Panc1 (cell line): Measurements from ENCODE around the gene TSHZ1. TPM values are rescaled to one million over a fixed set of nuclear protein-coding genes. Genes with fewer than 3 reads are reported as not detected.

Experiments used
- ATAC-seq: fragments of 200-7000 bp; cut with Tn5 transposase; 2 replicates; pipeline ENCODE4 v1.9.1; 2020; ENCODE audit warnings: mild to moderate bottlenecking, moderate library complexity
- BruUV-seq: library from RNA; stranded (reverse); fragments of 400-500 nt; replicated peaks from 2 replicates; lab custom pipeline; 2021; lab: Mats Ljungman, UMichigan
- CTCF ChIA-PET: fragments of 300-600 bp; sonication (Branson Sonifier 250); formaldehyde crosslinking; loops from one replicate; lab custom pipeline; 2022; ENCODE audit warnings: antibody characterized with exemption; lab: Charles Lee
- POLR2A ChIA-PET: fragments of 300-600 bp; sonication (Branson Sonifier 250); formaldehyde crosslinking; loops from one replicate; lab custom pipeline; 2022; ENCODE audit warnings: antibody characterized with exemption; lab: Charles Lee
- DNase-seq: peaks from one replicate; pipeline ENCODE4 v3.0.0-alpha.2; 2010; ENCODE audit warnings: low read depth, low spot score
- H3K27ac ChIP-seq: 2 replicates; pipeline ENCODE4 v1.5.1; 2011; ENCODE audit warnings: mild to moderate bottlenecking, low read length, inconsistent platforms
- H3K27me3 ChIP-seq: fragments of 200-500 bp; sonication (Bioruptor generic); 2 replicates; pipeline ENCODE4 v1.6.0; 2014; ENCODE audit warnings: low read length, inconsistent platforms; ENCODE audit not compliant: control insufficient read depth, insufficient read depth
- H3K36me3 ChIP-seq: fragments of 200-500 bp; sonication (Bioruptor generic); 2 replicates; pipeline ENCODE4 v1.5.1; 2014; ENCODE audit warnings: inconsistent platforms, mild to moderate bottlenecking, low read length, moderate library complexity; ENCODE audit not compliant: control insufficient read depth, insufficient read depth
- H3K4me1 ChIP-seq: 2 replicates; pipeline ENCODE4 v1.5.1; 2011; ENCODE audit warnings: inconsistent platforms, mild to moderate bottlenecking, low read length, moderate library complexity; ENCODE audit not compliant: control insufficient read depth, insufficient read depth
- H3K4me3 ChIP-seq, 2 experiments: 2 replicates each; pipeline ENCODE4 v1.5.1; 2011 to 2012; ENCODE audit warnings: low read depth in 2 of 2, low read length in 2 of 2, mild to moderate bottlenecking in 2 of 2, inconsistent platforms in 1 of 2, moderate library complexity in 1 of 2
- H3K9me3 ChIP-seq: fragments of 200-500 bp; sonication (Bioruptor generic); 2 replicates; pipeline ENCODE4 v1.5.1; 2014; ENCODE audit warnings: low read depth, mild to moderate bottlenecking, inconsistent platforms, low read length, moderate library complexity; ENCODE audit not compliant: control insufficient read depth, insufficient read depth
- POLR2AphosphoS5 ChIP-seq: IDR thresholded peaks from 2 replicates; pipeline ENCODE4 v1.6.1; 2012; ENCODE audit warnings: mild to moderate bottlenecking, low read depth, low read length, moderate library complexity
- SIN3A ChIP-seq: IDR thresholded peaks from 2 replicates; pipeline ENCODE4 v1.6.1; 2012; ENCODE audit warnings: low read depth, mild to moderate bottlenecking, low read length, moderate library complexity, borderline replicate concordance; ENCODE audit not compliant: insufficient read depth
- TCF7L2 ChIP-seq: IDR thresholded peaks from 2 replicates; pipeline ENCODE4 v1.6.1; 2011; ENCODE audit warnings: mild to moderate bottlenecking, low read depth, low read length, inconsistent platforms
- in situ Hi-C: cut with HindIII; loops from 2 replicates; pipeline ENCODE4 v1.10.0; 2016; ENCODE audit warnings: low sequenced_read_pairs, low pct_unique_long_range_greater_than_20kb
- intact Hi-C: fragments of 100-400 bp; cut with micrococcal nuclease; formaldehyde crosslinking; loops from one replicate; pipeline ENCODE4 v1.10.0; 2022; ENCODE audit not compliant: unreplicated experiment
- total RNA-seq: library from RNA; stranded (reverse); gene quantifications from one replicate; pipeline ENCODE4 v1.2.1, GENCODE V29; 2021; ENCODE audit not compliant: unreplicated experiment
- TF ChIP-seq, protein P1 (sequence below), 2 experiments: IDR thresholded peaks; 2 replicates each; pipeline ENCODE4 v1.6.1; 2011 to 2012; ENCODE audit warnings: low read depth in 2 of 2, control low read depth in 1 of 2, low read length in 1 of 2, mild to moderate bottlenecking in 1 of 2, moderate library complexity in 1 of 2; ENCODE audit not compliant: insufficient read depth in 1 of 2
- TF ChIP-seq, protein P2 (sequence below): fragments of 450-650 bp; IDR thresholded peaks from 2 replicates; pipeline ENCODE4 v1.5.1; 2017; ENCODE audit warnings: mild to moderate bottlenecking

Gene TSHZ1
- total RNA-seq, 1 experiment from 2014 or later = 10.0 TPM

- peak overlapping the region; percentile 84 to 89 for H3K4me3 ChIP-seq
- no TSS peak for BruUV-seq
- H3K9me3 ChIP-seq = no peaks in the 10 kb centered on the region
- ATAC-seq = peak; percentile 39
- peaks cover 53% of the 10 kb centered on the region for H3K4me1 ChIP-seq
- TF ChIP-seq SIN3A = peak; percentile 93
- TF ChIP-seq, protein P1, sequence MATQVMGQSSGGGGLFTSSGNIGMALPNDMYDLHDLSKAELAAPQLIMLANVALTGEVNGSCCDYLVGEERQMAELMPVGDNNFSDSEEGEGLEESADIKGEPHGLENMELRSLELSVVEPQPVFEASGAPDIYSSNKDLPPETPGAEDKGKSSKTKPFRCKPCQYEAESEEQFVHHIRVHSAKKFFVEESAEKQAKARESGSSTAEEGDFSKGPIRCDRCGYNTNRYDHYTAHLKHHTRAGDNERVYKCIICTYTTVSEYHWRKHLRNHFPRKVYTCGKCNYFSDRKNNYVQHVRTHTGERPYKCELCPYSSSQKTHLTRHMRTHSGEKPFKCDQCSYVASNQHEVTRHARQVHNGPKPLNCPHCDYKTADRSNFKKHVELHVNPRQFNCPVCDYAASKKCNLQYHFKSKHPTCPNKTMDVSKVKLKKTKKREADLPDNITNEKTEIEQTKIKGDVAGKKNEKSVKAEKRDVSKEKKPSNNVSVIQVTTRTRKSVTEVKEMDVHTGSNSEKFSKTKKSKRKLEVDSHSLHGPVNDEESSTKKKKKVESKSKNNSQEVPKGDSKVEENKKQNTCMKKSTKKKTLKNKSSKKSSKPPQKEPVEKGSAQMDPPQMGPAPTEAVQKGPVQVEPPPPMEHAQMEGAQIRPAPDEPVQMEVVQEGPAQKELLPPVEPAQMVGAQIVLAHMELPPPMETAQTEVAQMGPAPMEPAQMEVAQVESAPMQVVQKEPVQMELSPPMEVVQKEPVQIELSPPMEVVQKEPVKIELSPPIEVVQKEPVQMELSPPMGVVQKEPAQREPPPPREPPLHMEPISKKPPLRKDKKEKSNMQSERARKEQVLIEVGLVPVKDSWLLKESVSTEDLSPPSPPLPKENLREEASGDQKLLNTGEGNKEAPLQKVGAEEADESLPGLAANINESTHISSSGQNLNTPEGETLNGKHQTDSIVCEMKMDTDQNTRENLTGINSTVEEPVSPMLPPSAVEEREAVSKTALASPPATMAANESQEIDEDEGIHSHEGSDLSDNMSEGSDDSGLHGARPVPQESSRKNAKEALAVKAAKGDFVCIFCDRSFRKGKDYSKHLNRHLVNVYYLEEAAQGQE (IDR thresholded peaks at IDR 0.05; ENCODE audit: insufficient read depth in 1 of 2, low read depth in 2 of 2, low read length in 1 of 2) = 0 out of 4 replicates have a peak, but pooled peaks of 1 of the 2 experiments have one; percentile 21
- TF ChIP-seq, protein P2, sequence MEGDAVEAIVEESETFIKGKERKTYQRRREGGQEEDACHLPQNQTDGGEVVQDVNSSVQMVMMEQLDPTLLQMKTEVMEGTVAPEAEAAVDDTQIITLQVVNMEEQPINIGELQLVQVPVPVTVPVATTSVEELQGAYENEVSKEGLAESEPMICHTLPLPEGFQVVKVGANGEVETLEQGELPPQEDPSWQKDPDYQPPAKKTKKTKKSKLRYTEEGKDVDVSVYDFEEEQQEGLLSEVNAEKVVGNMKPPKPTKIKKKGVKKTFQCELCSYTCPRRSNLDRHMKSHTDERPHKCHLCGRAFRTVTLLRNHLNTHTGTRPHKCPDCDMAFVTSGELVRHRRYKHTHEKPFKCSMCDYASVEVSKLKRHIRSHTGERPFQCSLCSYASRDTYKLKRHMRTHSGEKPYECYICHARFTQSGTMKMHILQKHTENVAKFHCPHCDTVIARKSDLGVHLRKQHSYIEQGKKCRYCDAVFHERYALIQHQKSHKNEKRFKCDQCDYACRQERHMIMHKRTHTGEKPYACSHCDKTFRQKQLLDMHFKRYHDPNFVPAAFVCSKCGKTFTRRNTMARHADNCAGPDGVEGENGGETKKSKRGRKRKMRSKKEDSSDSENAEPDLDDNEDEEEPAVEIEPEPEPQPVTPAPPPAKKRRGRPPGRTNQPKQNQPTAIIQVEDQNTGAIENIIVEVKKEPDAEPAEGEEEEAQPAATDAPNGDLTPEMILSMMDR = no peak; the same call in 1 of the 2 replicates
- TF ChIP-seq POLR2AphosphoS5 = 0 out of 2 replicates have a peak, but pooled peaks have one; percentile 7
- CTCF ChIA-PET = interaction anchor here (0.5 kb wide), 1 partner anchor 246 kb away, joined by 3 read pairs; no protein-coding TSS in a partner anchor
- peak overlapping the region; percentile 81 for H3K27ac ChIP-seq
- intact Hi-C loops = loop anchor here (2.0 to 5.0 kb wide), 2 partner anchors 311 to 1141 kb away; no protein-coding TSS in a partner anchor
- POLR2A ChIA-PET = no interaction called here
- H3K27me3 ChIP-seq = no peaks in the 10 kb centered on the region
- in situ Hi-C loops = no loop called here
- H3K36me3 ChIP-seq = no peaks in the 10 kb centered on the region
- DNase-seq = no peak
Observed at GRCh38 chr18:75208155-75208835, 2.3 kb upstream of the TSHZ1 start.

DNA sequence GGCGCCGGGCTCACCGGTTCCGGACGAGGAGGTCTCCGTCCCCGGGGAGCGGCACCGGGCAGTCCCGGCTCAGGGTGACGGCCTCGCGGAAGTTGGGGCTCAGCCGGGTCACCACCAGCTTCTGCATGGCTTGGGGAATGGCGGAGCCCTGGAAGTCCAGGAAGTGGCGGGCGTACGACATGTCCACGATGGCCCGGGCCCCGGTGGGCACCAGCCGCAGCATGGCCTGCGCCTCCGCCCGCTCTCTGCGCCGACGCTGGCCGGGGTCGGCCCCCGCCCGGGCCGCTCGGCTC is 1.8 kb upstream of the TSHZ1 start:
- Histone ChIP-seq H3K36me3 (no peaks in the 10 kb centered on the region), H3K4me3 (peak overlapping the region; percentile 84 to 89), H3K9me3 (no peaks in the 10 kb centered on the region), H3K27me3 (no peaks in the 10 kb centered on the region), H3K27ac (no peak overlapping the region; the same call in 1 of the 2 replicates), H3K4me1 (peaks cover 53% of the 10 kb centered on the region)
- DNase-seq = no peak
- no TSS peak for BruUV-seq
- ChIA-PET POLR2A (no interaction called here), CTCF (interaction anchor here (0.5 kb wide), 1 partner anchor 246 kb away, joined by 3 read pairs; no protein-coding TSS in a partner anchor)
- in situ Hi-C loops (no loop called here), intact Hi-C loops (loop anchor here (2.0 to 5.0 kb wide), 2 partner anchors 311 to 1140 kb away; no protein-coding TSS in a partner anchor)
- TF ChIP-seq TCF7L2 (no peak), SIN3A (peak; percentile 71; the same call in 1 of the 2 replicates), POLR2AphosphoS5 (no peak)
- TF ChIP-seq, protein P2 = no peak
- TF ChIP-seq, protein P1 (IDR thresholded peaks at IDR 0.05; ENCODE audit: insufficient read depth in 1 of 2, low read depth in 2 of 2, low read length in 1 of 2) = no peak
- no peak for ATAC-seq
